ENCODE measurements around the gene KIF5C. TPM values are rescaled to one million over a fixed set of nuclear protein-coding genes. Genes with fewer than 3 reads are reported as not detected.

The KIF5C gene
- total RNA-seq, 1 donor from 2014 or later: 388 TPM

- DNase-seq (ENCODE audit: low spot score in 2 of 2) (no peak), FAIRE-seq (no peak)
These were observed 47.0 kb downstream of the KIF5C start for GRCh38 chr2:148922062-148922461.

DNA sequence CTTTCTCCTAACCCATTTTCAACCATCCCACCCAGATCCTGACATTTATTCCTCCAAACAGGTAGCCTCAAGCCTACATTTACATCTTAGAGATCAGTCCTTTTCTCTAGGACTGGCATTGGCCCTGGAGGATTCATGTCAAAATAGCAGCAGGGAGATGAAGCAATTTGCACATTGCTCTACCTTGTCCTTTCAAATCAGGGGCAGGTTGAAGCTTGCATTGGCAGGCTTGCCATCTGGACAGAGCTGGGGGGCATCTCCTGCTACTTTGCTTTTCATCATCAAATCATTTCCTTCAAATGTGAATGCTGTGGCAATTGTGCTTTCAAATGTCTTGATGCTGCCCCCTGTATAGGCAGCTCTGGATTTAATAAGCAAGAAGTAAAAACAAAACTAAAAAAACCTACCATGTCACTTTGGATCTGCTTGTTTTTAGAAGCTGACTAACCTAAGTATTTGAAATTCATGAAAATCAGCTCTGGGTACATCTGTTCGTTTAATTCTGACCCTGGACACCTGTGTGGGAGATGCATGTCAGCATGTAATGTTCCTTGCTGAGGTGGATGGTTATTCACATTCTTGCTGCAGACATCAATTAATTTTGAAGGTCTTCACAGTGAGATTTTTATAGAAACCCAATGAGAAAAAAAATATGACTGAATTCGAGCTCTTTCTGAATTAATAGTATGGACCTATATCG, 47.9 kb downstream of the KIF5C start:
- FAIRE-seq (no peak), DNase-seq (ENCODE audit: low spot score in 2 of 2) (no peak)

DNA sequence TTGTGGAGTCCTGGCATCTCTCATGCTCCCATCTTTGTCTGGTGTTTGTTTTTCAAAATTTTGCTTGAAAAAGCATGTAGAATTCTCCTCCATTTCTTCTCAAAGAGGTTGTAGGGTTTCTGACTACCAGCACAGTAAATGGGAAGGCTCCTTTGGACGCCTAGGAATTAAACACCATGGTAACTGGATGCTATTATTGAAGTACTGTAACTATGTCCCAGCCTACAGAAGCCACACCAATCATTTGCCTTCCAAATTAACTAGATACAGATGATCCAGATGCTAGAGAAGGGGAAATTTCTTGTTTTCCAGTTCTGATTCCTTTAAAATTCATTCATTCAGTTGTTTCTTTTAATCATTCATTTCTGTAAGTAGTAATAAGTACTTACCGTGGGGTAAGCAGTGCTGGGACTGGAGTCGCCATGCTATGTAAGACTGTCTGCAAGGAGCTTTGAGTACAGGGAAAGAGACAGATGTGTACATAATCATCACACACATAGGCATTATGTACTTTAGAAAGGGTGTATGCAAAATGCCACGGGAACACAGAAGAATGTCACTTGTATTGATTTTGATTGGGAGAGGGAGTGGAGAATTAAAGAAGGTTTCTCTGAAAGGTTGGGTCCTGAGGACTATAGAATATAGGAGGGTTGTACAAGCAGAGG, 49.6 kb downstream of the KIF5C start:
- FAIRE-seq: no peak
- DNase-seq (ENCODE audit: low spot score in 2 of 2): no peak

DNA sequence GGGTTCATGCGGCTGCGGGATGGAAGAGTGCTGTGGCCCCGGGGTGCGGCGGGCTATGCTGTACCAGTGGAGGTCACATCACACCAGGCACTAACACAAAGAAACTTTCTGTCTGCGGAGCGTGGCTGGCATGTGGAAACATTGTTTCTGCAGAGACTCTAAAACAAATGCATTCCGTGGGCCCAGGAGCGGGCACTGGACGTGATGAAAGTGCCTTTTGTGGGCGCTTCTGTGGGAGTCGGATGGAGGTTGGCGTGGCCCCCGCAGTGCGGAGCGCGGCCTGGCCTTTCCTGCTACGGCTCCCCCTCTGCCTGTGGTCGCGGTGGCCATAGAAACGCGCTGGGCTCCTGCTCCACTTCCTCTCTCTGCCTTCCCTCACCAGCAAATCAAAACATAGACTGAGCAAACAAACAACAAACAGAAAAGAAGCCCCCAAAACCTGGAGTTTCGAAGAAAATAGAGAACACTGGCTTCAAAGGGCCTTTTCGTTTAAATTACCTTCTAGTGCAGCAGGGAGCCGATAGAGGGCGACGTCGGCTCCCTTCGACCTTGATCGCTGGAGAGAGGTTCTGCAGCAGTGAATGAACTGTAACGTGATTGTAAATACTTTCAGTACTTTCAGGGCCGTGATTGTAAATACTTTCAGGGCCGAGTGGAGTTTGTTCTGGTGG, 51.4 kb downstream of the KIF5C start:
- DNase-seq (ENCODE audit: low spot score in 2 of 2) (peak in 1 of 2 donors; percentile 42), FAIRE-seq (no peak)

DNA sequence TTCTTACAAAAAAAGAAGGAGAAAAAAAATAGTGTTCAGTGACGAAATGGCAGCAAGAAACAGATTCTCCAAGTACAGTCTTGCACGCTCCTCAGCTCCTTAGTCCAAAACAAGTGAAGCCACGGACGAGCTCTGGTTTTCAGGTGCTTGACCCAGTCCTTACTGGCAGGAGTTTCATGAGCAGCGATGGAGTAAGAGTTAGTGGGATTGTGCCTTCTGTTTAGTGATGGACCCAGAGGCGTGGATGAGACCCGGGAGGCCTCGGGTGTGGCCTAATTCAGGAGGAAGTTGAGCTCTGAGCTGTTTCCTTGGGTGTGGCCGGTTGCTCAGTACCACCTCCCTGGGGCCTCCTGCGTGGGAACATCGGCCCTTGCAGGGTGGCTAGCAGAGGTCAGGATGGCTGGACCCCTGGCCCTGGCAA, 52.0 kb downstream of the KIF5C start:
- DNase-seq (ENCODE audit: low spot score in 2 of 2) (no peak), FAIRE-seq (no peak)

GRCh38 chr2:148928395-148928794, 53.4 kb downstream of the KIF5C start:
- FAIRE-seq: no peak
- no peak for DNase-seq (ENCODE audit: low spot score in 2 of 2)

- FAIRE-seq (no peak), DNase-seq (ENCODE audit: low spot score in 2 of 2) (no peak)
These were observed 55.2 kb downstream of the KIF5C start for GRCh38 chr2:148930046-148930775.

DNA sequence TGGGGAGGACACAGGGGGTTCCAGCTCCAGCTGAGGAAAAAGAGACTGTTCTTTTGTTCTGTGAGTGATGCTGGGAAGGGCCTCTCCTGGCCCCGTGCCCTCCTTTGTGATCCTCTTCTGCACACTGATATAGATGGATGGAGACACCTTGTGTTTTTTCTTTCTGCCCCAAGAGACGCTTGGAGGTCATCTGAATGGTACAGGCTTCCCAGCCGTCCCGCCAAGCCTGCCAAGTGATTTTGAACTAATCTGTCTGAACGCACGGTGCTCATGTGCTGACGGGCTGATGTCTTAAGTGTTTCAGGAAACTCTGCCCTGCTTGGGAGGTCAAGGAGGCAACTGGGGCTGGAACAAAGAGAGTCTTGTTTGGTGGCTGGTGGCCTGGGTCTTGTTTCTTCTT, 57.5 kb downstream of the KIF5C start:
- FAIRE-seq (no peak), DNase-seq (ENCODE audit: low spot score in 2 of 2) (no peak)

- FAIRE-seq (no peak), DNase-seq (ENCODE audit: low spot score in 2 of 2) (no peak)
These were observed 58.4 kb downstream of the KIF5C start for GRCh38 chr2:148933456-148933855.

GRCh38 chr2:148935791-148936190, 60.8 kb downstream of the KIF5C start:
- DNase-seq (ENCODE audit: low spot score in 2 of 2): no peak
- FAIRE-seq: no peak

- FAIRE-seq (no peak), DNase-seq (ENCODE audit: low spot score in 2 of 2) (peak in 1 of 2 donors; percentile 9)
These were observed 61.9 kb downstream of the KIF5C start for GRCh38 chr2:148936857-148937450.

DNA sequence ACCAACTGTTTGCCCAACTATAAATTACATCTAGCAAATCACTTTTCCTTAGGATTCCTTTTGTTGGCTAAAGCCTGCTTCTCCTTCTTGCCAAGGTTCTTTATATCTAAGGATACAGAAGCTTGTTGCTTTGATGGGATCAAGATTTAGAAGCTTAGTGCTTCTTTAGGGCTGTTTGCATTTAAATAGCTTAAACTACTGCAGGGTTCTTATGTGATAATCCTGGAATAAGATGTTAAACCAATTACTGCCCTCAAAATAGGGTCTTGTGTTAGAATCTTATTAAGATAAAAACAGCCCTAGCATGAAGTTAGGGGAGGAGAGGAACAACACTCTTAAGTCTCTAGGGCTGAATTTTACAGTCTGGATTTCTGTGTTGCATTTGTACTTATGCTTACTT, 64.2 kb downstream of the KIF5C start:
- FAIRE-seq (no peak), DNase-seq (ENCODE audit: low spot score in 2 of 2) (no peak)

GRCh38 chr2:148943097-148943496, 68.1 kb downstream of the KIF5C start:
- FAIRE-seq: no peak

DNA sequence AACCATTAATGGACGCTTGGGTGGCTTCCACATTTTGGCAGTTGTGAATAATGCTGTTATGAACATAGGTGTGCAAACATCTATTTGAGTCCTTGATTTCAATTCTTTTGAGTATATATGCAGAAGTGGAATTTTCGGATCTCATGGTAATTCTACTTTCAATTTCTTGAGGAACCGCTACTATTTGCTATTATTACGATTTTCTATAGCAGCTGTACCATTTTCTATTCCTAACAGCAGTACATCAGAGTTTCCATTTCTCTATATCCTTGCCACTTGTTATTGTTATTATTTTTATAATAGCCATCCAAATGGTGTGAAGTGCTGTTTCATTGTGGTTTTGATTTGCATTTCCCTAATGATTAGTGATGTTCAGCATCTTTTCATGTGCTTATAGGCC, 69.5 kb downstream of the KIF5C start:
- no peak for DNase-seq (ENCODE audit: low spot score in 2 of 2)

More at GRCh38 chr2:148943097-148943496, 68.1 kb downstream of the KIF5C start:
- DNase-seq (ENCODE audit: low spot score in 2 of 2): no peak

GRCh38 chr2:148947299-148947698, 72.3 kb downstream of the KIF5C start:
- no peak for FAIRE-seq
- DNase-seq (ENCODE audit: low spot score in 2 of 2): no peak

More for the DNA sequence above, 69.5 kb downstream of the KIF5C start:
- FAIRE-seq: no peak

DNA sequence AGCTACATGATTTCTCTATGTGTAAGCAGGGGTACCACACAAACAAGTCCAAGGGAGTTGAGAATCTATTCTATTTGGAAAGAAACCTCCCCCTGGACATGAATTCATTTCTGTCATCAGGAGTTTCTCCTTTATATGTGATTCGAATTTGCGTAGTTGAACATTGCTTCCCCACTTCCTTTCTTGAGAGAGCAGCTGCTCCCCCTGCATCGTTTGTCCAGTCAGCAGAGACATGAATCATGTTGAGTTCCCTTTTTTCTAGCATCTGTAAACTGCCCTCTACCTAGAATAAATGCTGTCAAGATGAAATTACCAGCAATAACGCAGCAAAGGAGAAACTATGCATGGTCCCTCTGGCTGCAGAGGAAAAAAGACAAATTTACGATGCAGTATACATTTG, 73.8 kb downstream of the KIF5C start:
- DNase-seq (ENCODE audit: low spot score in 2 of 2) (no peak), FAIRE-seq (no peak)

- DNase-seq (ENCODE audit: low spot score in 2 of 2): no peak
- no peak for FAIRE-seq
These were observed 74.3 kb downstream of the KIF5C start for GRCh38 chr2:148949348-148949747.

DNA sequence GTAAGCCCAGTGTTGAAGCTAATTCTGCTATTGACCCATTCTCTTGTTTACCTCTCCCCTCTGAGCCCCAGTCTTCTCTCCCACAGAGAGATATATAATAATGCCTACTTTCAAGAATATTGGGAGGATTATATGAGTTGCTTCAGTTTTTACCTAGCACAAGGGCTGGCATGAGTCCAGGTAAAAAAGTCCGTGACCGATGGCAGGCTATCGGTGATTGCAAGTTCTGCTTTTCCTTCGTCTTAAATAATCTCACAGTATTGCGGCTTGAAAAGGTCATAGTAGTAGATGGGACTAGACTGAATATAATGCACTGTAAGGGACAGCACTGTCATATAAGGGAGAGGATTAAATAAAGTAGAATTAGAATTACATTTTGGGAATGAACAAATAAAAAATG, 77.6 kb downstream of the KIF5C start:
- FAIRE-seq (no peak), DNase-seq (ENCODE audit: low spot score in 2 of 2) (no peak)

DNA sequence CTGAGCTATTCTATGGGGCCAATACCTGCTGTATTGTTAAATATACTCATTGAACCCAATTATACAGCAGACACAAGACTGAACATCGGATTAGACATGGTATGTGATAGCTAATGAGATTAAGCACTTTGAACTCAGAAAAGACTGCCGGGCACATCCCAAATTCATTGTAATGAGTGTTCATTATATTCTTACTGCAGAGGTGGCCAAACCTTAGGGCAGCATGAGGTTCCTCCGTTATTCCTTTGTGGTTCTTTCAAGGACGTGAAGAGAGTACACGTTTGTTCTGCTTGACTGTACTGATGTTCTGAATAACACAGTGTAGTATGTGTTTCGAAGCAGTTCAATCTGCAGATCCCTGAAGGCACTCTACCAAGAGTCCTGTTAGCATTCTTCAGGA, 78.4 kb downstream of the KIF5C start:
- DNase-seq (ENCODE audit: low spot score in 2 of 2): no peak
- no peak for FAIRE-seq

GRCh38 chr2:148954536-148954935, 79.5 kb downstream of the KIF5C start:
- no peak for FAIRE-seq
- no peak for DNase-seq (ENCODE audit: low spot score in 2 of 2)

- FAIRE-seq: no peak
- DNase-seq (ENCODE audit: low spot score in 2 of 2): no peak
These were observed 80.8 kb downstream of the KIF5C start for GRCh38 chr2:148955798-148956197.
